Esophagus muscularis mucosa (tissue), 4 donors: Measurements from ENCODE around the gene ASF1B. TPM values are rescaled to one million over a fixed set of nuclear protein-coding genes. Genes with fewer than 3 reads are reported as not detected.

Source experiments
- DNase-seq: peaks from one replicate; pipeline ENCODE4 v3.0.0-alpha.2; 2017; ENCODE audit errors: extremely low spot score
- H3K27ac ChIP-seq, 4 donors: fragments of 200-600 bp; sonication (generic); replicated peaks in 1 of 4; 1 replicate in 3 of 4; 2 replicates in 1 of 4; pipeline ENCODE4 v1.5.1; 2016 to 2019; ENCODE audit warnings: mild to moderate bottlenecking in 1 of 4
- H3K27me3 ChIP-seq, 4 donors: fragments of 200-600 bp; sonication (generic); one replicate each; pipeline versions ENCODE4 v1.5.1 to v1.6.0; 2016 to 2019
- H3K36me3 ChIP-seq, 4 donors: fragments of 200-600 bp; sonication (generic); one replicate each; pipeline ENCODE4 v1.5.1; 2016 to 2019
- H3K4me1 ChIP-seq, 4 donors: fragments of 200-600 bp; sonication (generic); one replicate each; pipeline ENCODE4 v1.5.1; 2016 to 2019
- H3K4me3 ChIP-seq, 4 donors: fragments of 200-600 bp; sonication (generic); 1 replicate in 2 of 4; 2 replicates in 2 of 4; pipeline ENCODE4 v1.5.1; 2016 to 2019; ENCODE audit warnings: mild to moderate bottlenecking in 4 of 4, moderate library complexity in 1 of 4
- H3K9me3 ChIP-seq, 4 donors: fragments of 200-600 bp; sonication (generic); 1 replicate in 3 of 4; 2 replicates in 1 of 4; pipeline ENCODE4 v1.5.1; 2016 to 2019
- CTCF ChIP-seq, 3 experiments: fragments of 200-600 bp in 2 of 3; fragments of 450-650 bp in 1 of 3; sonication (generic) in 2 of 3; IDR thresholded peaks; one replicate each; pipeline ENCODE4 v1.5.1; 2017 to 2019; ENCODE audit warnings: antibody characterized with exemption in 3 of 3, mild to moderate bottlenecking in 2 of 3, moderate library complexity in 1 of 3
- EP300 ChIP-seq: sonication (generic); formaldehyde crosslinking; IDR thresholded peaks from one replicate; pipeline ENCODE4 v1.6.1; 2017; ENCODE audit warnings: antibody characterized with exemption
- POLR2A ChIP-seq: fragments of 450-650 bp; IDR thresholded peaks from one replicate; pipeline ENCODE4 v1.6.1; 2017; ENCODE audit warnings: antibody characterized with exemption, moderate library complexity, mild to moderate bottlenecking, low read depth
- POLR2AphosphoS5 ChIP-seq, 2 donors: sonication (generic); formaldehyde crosslinking; IDR thresholded peaks; one replicate each; pipeline ENCODE4 v1.6.1; 2017; ENCODE audit warnings: antibody characterized with exemption in 2 of 2
- WGBS: methylation state at CpG from one replicate; pipeline ENCODE4 v1.1.5; 2018; 5-methylcytosine and 5-hydroxymethylcytosine counted together
- intact Hi-C: fragments of 100-400 bp; cut with DNase I; formaldehyde crosslinking; loops from one replicate; pipeline ENCODE4 v1.15.1; 2023
- total RNA-seq, 4 donors: library from RNA; depleted of rRNA; stranded (reverse); fragments of >200 nt; gene quantifications; one replicate each; pipeline versions ENCODE4 v1.1.0 to v1.2.1, GENCODE V29; 2016

Gene ASF1B
- total RNA-seq, 4 donors from 2014 or later = 0.63 to 1.3 (median 0.65) TPM; not detected in 1

GRCh38 chr19:14160017-14160703 is 23.8 kb upstream of the ASF1B start:
- no peaks in the 10 kb centered on the region for H3K27me3 ChIP-seq

GRCh38 chr19:14159059-14159458 is 22.7 kb upstream of the ASF1B start:
- intact Hi-C loops = no loop called here
- Histone ChIP-seq H3K4me1 (no peaks in the 10 kb centered on the region), H3K27ac (no peak overlapping the region), H3K4me3 (no peak overlapping the region), H3K27me3 (no peaks in the 10 kb centered on the region), H3K36me3 (peaks cover 30 to 93% (median 69%) of the 10 kb centered on the region in 4 donors), H3K9me3 (no peaks in the 10 kb centered on the region)
- DNase-seq = no peak
- WGBS = no CpG with 5 or more reads among the region's 12 CpGs
- TF ChIP-seq CTCF (IDR thresholded peaks at IDR 0.05) = no peak
- TF ChIP-seq POLR2AphosphoS5 (IDR thresholded peaks at IDR 0.05) = no peak
- no peak for TF ChIP-seq EP300
- no peak for TF ChIP-seq POLR2A

More at GRCh38 chr19:14160017-14160703, 23.8 kb upstream of the ASF1B start:
- Histone ChIP-seq H3K27ac (no peak overlapping the region), H3K4me3 (no peak overlapping the region), H3K4me1 (no peaks in the 10 kb centered on the region), H3K36me3 (peaks cover 30 to 84% (median 61%) of the 10 kb centered on the region in 4 donors), H3K9me3 (no peaks in the 10 kb centered on the region)
- 83% methylated on average over 15 of the region's 25 CpGs for WGBS
- TF ChIP-seq EP300 (no peak), CTCF (IDR thresholded peaks at IDR 0.05) (no peak), POLR2A (no peak), POLR2AphosphoS5 (IDR thresholded peaks at IDR 0.05) (no peak)
- intact Hi-C loops = no loop called here
- DNase-seq = no peak

GRCh38 chr19:14158276-14159023 is 22.1 kb upstream of the ASF1B start:
- WGBS = 90% methylated on average over 10 of the region's 16 CpGs
- TF ChIP-seq CTCF (IDR thresholded peaks at IDR 0.05) (no peak), POLR2A (no peak), POLR2AphosphoS5 (IDR thresholded peaks at IDR 0.05) (no peak), EP300 (no peak)

GRCh38 chr19:14156971-14157717 is 20.8 kb upstream of the ASF1B start:
- Histone ChIP-seq H3K27me3 (no peaks in the 10 kb centered on the region), H3K9me3 (no peaks in the 10 kb centered on the region), H3K4me3 (no peak overlapping the region), H3K27ac (no peak overlapping the region), H3K4me1 (no peaks in the 10 kb centered on the region), H3K36me3 (peaks cover 30 to 90% (median 67%) of the 10 kb centered on the region in 4 donors)
- intact Hi-C loops = no loop called here
- TF ChIP-seq EP300 (no peak), POLR2A (no peak), CTCF (IDR thresholded peaks at IDR 0.05) (no peak), POLR2AphosphoS5 (IDR thresholded peaks at IDR 0.05) (no peak)
- DNase-seq = no peak
- 94% methylated on average over 16 of the region's 26 CpGs for WGBS

More at GRCh38 chr19:14158276-14159023, 22.1 kb upstream of the ASF1B start:
- Histone ChIP-seq H3K4me1 (no peaks in the 10 kb centered on the region), H3K36me3 (peaks cover 30 to 95% (median 68%) of the 10 kb centered on the region in 4 donors), H3K4me3 (no peak overlapping the region), H3K9me3 (no peaks in the 10 kb centered on the region), H3K27ac (no peak overlapping the region), H3K27me3 (no peaks in the 10 kb centered on the region)
- intact Hi-C loops = no loop called here
- DNase-seq = no peak
